Ovary (tissue), 3 donors: Measurements from ENCODE around the gene NEK11.

Experiments used
- EP300 ChIP-seq: sonication (generic); formaldehyde crosslinking; IDR thresholded peaks from one replicate; pipeline ENCODE4 v1.6.1; 2017; ENCODE audit warnings: antibody characterized with exemption
- POLR2A ChIP-seq: fragments of 450-650 bp; IDR thresholded peaks from one replicate; pipeline ENCODE4 v1.6.1; 2017; ENCODE audit warnings: antibody characterized with exemption, mild to moderate bottlenecking, moderate library complexity
- TF ChIP-seq, protein P1 (sequence below), 3 donors: fragments of 450-650 bp in 2 of 3; fragments of 200-600 bp in 1 of 3; IDR thresholded peaks; one replicate each; pipeline versions ENCODE4 v1.5.1 to v1.8.0; 2016 to 2022; ENCODE audit warnings: antibody characterized with exemption in 3 of 3, mild to moderate bottlenecking in 1 of 3
- donor health status: DM: no; HTN: no; CAD: no.

DNA sequence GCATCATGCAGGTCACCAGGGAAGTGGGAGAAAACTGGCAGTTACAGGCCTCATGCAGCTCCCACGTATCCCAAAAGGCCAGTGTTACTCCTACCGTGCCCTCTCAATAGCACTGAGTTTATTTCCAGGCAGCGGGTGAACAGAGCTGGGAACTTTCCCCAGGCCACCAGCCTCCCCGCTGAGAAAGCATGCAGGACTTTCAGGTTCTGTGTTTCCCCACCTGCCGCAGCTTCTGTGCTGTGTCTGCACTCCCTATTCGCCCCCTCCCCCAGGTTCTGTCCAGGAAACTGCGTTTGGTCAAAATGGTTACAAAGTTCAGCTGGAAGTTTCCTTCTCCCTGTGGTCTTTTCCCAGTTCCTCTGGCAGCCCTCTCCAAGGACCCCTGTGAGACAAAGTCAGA lies 21.4 kb downstream of the NEK11 start:
- TF ChIP-seq, protein P1, sequence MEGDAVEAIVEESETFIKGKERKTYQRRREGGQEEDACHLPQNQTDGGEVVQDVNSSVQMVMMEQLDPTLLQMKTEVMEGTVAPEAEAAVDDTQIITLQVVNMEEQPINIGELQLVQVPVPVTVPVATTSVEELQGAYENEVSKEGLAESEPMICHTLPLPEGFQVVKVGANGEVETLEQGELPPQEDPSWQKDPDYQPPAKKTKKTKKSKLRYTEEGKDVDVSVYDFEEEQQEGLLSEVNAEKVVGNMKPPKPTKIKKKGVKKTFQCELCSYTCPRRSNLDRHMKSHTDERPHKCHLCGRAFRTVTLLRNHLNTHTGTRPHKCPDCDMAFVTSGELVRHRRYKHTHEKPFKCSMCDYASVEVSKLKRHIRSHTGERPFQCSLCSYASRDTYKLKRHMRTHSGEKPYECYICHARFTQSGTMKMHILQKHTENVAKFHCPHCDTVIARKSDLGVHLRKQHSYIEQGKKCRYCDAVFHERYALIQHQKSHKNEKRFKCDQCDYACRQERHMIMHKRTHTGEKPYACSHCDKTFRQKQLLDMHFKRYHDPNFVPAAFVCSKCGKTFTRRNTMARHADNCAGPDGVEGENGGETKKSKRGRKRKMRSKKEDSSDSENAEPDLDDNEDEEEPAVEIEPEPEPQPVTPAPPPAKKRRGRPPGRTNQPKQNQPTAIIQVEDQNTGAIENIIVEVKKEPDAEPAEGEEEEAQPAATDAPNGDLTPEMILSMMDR (IDR thresholded peaks at IDR 0.05), result no peak
- TF ChIP-seq EP300 (no peak), POLR2A (no peak)
